SK-N-SH treated with all-trans-retinoic acid at 6 μM for 48 hours (cell line): ENCODE results near the gene MYO16.

Source experiments
- ATAC-seq: fragments of 200-7000 bp; cut with Tn5 transposase; 3 replicates; pipeline ENCODE4 v1.9.1; 2020; ENCODE audit warnings: mild to moderate bottlenecking, moderate library complexity
- ARNTL ChIP-seq: fragments of 450-650 bp; formaldehyde crosslinking; IDR thresholded peaks from 2 replicates; pipeline ENCODE4 v1.5.0; 2020; ENCODE audit warnings: low read depth, mild to moderate bottlenecking, moderate library complexity, borderline replicate concordance
- BACH2 ChIP-seq: fragments of 250-450 bp; sonication (Bioruptor Pico); IDR thresholded peaks from 2 replicates; pipeline ENCODE4 v1.9.0; 2021; ENCODE audit warnings: mild to moderate bottlenecking, borderline replicate concordance
- CSDC2 ChIP-seq: fragments of 250-450 bp; sonication (Bioruptor Pico); IDR thresholded peaks from 2 replicates; pipeline ENCODE4 v1.5.0; 2020; ENCODE audit warnings: mild to moderate bottlenecking, moderate library complexity
- ESRRG ChIP-seq: fragments of 250-450 bp; sonication (Bioruptor Pico); IDR thresholded peaks from 2 replicates; pipeline ENCODE4 v1.6.1; 2021; ENCODE audit warnings: mild to moderate bottlenecking
- GLIS3 ChIP-seq: fragments of 250-450 bp; sonication (Bioruptor Pico); IDR thresholded peaks from 2 replicates; pipeline ENCODE4 v1.5.0; 2020; ENCODE audit warnings: mild to moderate bottlenecking, moderate library complexity
- ISL1 ChIP-seq: fragments of 250-450 bp; sonication (Bioruptor Pico); IDR thresholded peaks from 2 replicates; pipeline ENCODE4 v2.1.2; 2022; ENCODE audit warnings: mild to moderate bottlenecking, moderate library complexity
- OSR1 ChIP-seq: fragments of 250-450 bp; sonication (Bioruptor Pico); IDR thresholded peaks from 2 replicates; pipeline ENCODE4 v1.8.0; 2022; ENCODE audit warnings: moderate library complexity, mild to moderate bottlenecking, inconsistent platforms
- PPARA ChIP-seq: fragments of 250-450 bp; sonication (Bioruptor Pico); IDR thresholded peaks from 2 replicates; pipeline ENCODE4 v1.5.0; 2020; ENCODE audit warnings: mild to moderate bottlenecking, borderline replicate concordance
- RARB ChIP-seq: fragments of 250-450 bp; sonication (Bioruptor Pico); IDR thresholded peaks from 2 replicates; pipeline ENCODE4 v1.8.0; 2021; ENCODE audit warnings: mild to moderate bottlenecking, moderate library complexity
- SNAI2 ChIP-seq: fragments of 250-450 bp; sonication (Bioruptor Pico); IDR thresholded peaks from 2 replicates; pipeline ENCODE4 v1.5.0; 2020; ENCODE audit warnings: mild to moderate bottlenecking, moderate library complexity
- TCF4 ChIP-seq: fragments of 250-450 bp; sonication (Bioruptor Pico); IDR thresholded peaks from 2 replicates; pipeline ENCODE4 v1.8.0; 2021; ENCODE audit warnings: mild to moderate bottlenecking, moderate library complexity, borderline replicate concordance
- TOX ChIP-seq: fragments of 250-450 bp; sonication (Bioruptor Pico); IDR thresholded peaks from 2 replicates; pipeline ENCODE4 v1.8.0; 2021; ENCODE audit warnings: mild to moderate bottlenecking, moderate library complexity, borderline replicate concordance
- ZC3H10 ChIP-seq: fragments of 250-450 bp; sonication (Bioruptor Pico); IDR thresholded peaks from 2 replicates; pipeline ENCODE4 v1.5.1; 2021; ENCODE audit warnings: mild to moderate bottlenecking, moderate library complexity
- ZFP3 ChIP-seq: fragments of 250-450 bp; sonication (Bioruptor Pico); IDR thresholded peaks from 2 replicates; pipeline ENCODE4 v1.5.0; 2020; ENCODE audit warnings: mild to moderate bottlenecking, moderate library complexity
- ZFP30 ChIP-seq: fragments of 450-650 bp; formaldehyde crosslinking; IDR thresholded peaks from 2 replicates; pipeline ENCODE4 v1.5.0; 2022; ENCODE audit warnings: mild to moderate bottlenecking, moderate library complexity
- ZNF565 ChIP-seq: fragments of 450-650 bp; formaldehyde crosslinking; conservative IDR thresholded peaks from 2 replicates; pipeline ENCODE4 v1.5.0; 2020; ENCODE audit warnings: low read depth, mild to moderate bottlenecking, moderate library complexity
- ZNF8 ChIP-seq: fragments of 450-650 bp; formaldehyde crosslinking; IDR thresholded peaks from 2 replicates; pipeline ENCODE4 v1.5.0; 2020; ENCODE audit warnings: mild to moderate bottlenecking, moderate library complexity
- TF ChIP-seq, protein P1 (sequence below): fragments of 250-450 bp; sonication (Bioruptor Pico); IDR thresholded peaks from 2 replicates; pipeline ENCODE4 v1.8.0; 2020; ENCODE audit warnings: mild to moderate bottlenecking, moderate library complexity, borderline replicate concordance
- TF ChIP-seq, protein P2 (sequence below): fragments of 250-450 bp; sonication (Bioruptor Pico); IDR thresholded peaks from 2 replicates; pipeline ENCODE4 v1.5.1; 2021; ENCODE audit warnings: mild to moderate bottlenecking, moderate library complexity
- TF ChIP-seq, protein P3 (sequence below): fragments of 250-450 bp; sonication (Bioruptor Pico); IDR thresholded peaks from 2 replicates; pipeline ENCODE4 v1.5.1; 2020; ENCODE audit warnings: low read depth, mild to moderate bottlenecking, moderate library complexity
- TF ChIP-seq, protein P4 (sequence below): fragments of 250-450 bp; sonication (Bioruptor Pico); IDR thresholded peaks from 2 replicates; pipeline ENCODE4 v1.8.0; 2021; ENCODE audit warnings: low read depth, mild to moderate bottlenecking, moderate library complexity, borderline replicate concordance
- TF ChIP-seq, protein P5 (sequence below): fragments of 250-450 bp; sonication (Bioruptor Pico); IDR thresholded peaks from 2 replicates; pipeline ENCODE4 v1.5.0; 2020; ENCODE audit warnings: mild to moderate bottlenecking, moderate library complexity

The MYO16 gene

DNA sequence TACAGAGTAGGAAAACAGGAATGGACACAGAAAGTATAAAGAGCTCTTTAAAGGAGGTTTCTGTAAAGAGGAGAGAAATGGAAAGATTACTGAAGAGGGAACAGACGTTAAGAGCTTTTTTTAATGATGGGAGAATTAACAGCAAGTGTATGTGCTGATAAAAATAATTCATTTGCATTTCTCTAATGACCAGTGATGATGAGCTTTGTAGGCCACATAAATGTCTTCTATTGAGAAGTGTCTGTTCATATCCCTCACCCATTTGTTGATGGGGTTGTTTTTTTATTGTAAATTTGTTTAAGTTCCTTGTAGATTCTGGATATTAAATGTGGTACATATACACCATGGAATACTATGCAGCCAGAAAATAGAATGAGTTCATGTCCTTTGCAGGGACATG is 40.0 kb downstream of the MYO16 start:
- TF ChIP-seq, protein P1, sequence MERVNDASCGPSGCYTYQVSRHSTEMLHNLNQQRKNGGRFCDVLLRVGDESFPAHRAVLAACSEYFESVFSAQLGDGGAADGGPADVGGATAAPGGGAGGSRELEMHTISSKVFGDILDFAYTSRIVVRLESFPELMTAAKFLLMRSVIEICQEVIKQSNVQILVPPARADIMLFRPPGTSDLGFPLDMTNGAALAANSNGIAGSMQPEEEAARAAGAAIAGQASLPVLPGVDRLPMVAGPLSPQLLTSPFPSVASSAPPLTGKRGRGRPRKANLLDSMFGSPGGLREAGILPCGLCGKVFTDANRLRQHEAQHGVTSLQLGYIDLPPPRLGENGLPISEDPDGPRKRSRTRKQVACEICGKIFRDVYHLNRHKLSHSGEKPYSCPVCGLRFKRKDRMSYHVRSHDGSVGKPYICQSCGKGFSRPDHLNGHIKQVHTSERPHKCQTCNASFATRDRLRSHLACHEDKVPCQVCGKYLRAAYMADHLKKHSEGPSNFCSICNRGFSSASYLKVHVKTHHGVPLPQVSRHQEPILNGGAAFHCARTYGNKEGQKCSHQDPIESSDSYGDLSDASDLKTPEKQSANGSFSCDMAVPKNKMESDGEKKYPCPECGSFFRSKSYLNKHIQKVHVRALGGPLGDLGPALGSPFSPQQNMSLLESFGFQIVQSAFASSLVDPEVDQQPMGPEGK (CRISPR knock-in tag): no peak
- TF ChIP-seq BACH2 (CRISPR knock-in tag) (no peak), ZFP3 (no peak), SNAI2 (CRISPR knock-in tag) (no peak), GLIS3 (CRISPR knock-in tag) (no peak), ZC3H10 (no peak), TOX (CRISPR knock-in tag) (no peak), ESRRG (CRISPR knock-in tag) (no peak), ZFP30 (no peak), ZNF8 (CRISPR knock-in tag) (no peak), TCF4 (no peak), CSDC2 (no peak), RARB (CRISPR knock-in tag) (no peak), OSR1 (no peak), ISL1 (CRISPR knock-in tag) (no peak)
- TF ChIP-seq, protein P2, sequence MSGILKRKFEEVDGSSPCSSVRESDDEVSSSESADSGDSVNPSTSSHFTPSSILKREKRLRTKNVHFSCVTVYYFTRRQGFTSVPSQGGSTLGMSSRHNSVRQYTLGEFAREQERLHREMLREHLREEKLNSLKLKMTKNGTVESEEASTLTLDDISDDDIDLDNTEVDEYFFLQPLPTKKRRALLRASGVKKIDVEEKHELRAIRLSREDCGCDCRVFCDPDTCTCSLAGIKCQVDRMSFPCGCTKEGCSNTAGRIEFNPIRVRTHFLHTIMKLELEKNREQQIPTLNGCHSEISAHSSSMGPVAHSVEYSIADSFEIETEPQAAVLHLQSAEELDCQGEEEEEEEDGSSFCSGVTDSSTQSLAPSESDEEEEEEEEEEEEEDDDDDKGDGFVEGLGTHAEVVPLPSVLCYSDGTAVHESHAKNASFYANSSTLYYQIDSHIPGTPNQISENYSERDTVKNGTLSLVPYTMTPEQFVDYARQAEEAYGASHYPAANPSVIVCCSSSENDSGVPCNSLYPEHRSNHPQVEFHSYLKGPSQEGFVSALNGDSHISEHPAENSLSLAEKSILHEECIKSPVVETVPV (CRISPR knock-in tag): no peak
- TF ChIP-seq, protein P3, sequence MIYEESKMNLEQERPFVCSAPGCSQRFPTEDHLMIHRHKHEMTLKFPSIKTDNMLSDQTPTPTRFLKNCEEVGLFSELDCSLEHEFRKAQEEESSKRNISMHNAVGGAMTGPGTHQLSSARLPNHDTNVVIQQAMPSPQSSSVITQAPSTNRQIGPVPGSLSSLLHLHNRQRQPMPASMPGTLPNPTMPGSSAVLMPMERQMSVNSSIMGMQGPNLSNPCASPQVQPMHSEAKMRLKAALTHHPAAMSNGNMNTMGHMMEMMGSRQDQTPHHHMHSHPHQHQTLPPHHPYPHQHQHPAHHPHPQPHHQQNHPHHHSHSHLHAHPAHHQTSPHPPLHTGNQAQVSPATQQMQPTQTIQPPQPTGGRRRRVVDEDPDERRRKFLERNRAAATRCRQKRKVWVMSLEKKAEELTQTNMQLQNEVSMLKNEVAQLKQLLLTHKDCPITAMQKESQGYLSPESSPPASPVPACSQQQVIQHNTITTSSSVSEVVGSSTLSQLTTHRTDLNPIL (CRISPR knock-in tag): no peak
- TF ChIP-seq, protein P4, sequence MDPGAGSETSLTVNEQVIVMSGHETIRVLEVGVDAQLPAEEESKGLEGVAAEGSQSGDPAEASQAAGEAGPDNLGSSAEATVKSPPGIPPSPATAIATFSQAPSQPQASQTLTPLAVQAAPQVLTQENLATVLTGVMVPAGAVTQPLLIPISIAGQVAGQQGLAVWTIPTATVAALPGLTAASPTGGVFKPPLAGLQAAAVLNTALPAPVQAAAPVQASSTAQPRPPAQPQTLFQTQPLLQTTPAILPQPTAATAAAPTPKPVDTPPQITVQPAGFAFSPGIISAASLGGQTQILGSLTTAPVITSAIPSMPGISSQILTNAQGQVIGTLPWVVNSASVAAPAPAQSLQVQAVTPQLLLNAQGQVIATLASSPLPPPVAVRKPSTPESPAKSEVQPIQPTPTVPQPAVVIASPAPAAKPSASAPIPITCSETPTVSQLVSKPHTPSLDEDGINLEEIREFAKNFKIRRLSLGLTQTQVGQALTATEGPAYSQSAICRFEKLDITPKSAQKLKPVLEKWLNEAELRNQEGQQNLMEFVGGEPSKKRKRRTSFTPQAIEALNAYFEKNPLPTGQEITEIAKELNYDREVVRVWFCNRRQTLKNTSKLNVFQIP (CRISPR knock-in tag): no peak
- TF ChIP-seq, all 23 proteins: peak for 0
- no peak for ATAC-seq

DNA sequence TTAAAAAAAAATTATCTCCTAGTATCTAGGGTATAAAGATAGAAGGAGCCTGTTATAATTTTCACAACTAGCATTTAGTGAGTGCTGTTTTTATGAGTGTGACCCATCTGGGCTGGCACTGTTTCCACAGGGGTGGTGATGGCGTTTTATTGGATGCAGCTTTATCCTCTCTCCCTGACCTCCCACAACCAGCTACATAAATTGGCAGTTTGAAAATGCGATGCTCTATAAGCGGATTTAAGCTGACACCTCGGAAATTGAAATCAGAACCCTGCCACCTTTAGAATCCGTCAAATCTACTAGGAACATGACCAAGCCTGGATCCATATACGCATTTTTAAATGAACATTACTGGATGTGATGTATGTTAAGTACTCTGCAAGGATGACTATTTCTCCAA is 44.9 kb downstream of the MYO16 start:
- TF ChIP-seq TCF4 (no peak), TOX (CRISPR knock-in tag) (no peak), ARNTL (CRISPR knock-in tag) (no peak)
- TF ChIP-seq, protein P1 (CRISPR knock-in tag): no peak

DNA sequence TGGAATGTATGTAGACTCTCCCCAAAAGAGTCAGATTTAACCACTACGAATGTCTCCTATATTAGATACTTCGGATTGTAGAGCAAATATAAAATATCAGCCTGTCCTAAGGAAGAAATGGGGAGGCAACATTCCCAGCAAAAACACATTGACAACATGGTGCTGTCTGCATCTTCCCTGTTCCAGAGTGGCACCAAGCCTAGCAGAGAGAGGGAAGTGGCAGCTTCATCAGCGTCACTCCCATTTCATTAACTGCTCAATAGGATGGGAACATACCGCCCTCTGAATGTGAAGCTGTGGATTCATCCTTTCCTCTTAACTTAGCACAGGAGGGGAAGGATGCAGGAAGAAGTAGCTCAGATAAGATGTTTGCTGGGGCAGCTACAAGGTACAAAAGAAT is 45.4 kb downstream of the MYO16 start:
- TF ChIP-seq TOX (CRISPR knock-in tag) (no peak), ISL1 (CRISPR knock-in tag) (no peak), TCF4 (no peak), PPARA (CRISPR knock-in tag) (no peak), ZNF565 (CRISPR knock-in tag) (no peak), SNAI2 (CRISPR knock-in tag) (no peak), BACH2 (CRISPR knock-in tag) (no peak), RARB (CRISPR knock-in tag) (no peak), ZC3H10 (no peak), ESRRG (CRISPR knock-in tag) (no peak)
- TF ChIP-seq, protein P3 (CRISPR knock-in tag): no peak
- TF ChIP-seq, protein P5, sequence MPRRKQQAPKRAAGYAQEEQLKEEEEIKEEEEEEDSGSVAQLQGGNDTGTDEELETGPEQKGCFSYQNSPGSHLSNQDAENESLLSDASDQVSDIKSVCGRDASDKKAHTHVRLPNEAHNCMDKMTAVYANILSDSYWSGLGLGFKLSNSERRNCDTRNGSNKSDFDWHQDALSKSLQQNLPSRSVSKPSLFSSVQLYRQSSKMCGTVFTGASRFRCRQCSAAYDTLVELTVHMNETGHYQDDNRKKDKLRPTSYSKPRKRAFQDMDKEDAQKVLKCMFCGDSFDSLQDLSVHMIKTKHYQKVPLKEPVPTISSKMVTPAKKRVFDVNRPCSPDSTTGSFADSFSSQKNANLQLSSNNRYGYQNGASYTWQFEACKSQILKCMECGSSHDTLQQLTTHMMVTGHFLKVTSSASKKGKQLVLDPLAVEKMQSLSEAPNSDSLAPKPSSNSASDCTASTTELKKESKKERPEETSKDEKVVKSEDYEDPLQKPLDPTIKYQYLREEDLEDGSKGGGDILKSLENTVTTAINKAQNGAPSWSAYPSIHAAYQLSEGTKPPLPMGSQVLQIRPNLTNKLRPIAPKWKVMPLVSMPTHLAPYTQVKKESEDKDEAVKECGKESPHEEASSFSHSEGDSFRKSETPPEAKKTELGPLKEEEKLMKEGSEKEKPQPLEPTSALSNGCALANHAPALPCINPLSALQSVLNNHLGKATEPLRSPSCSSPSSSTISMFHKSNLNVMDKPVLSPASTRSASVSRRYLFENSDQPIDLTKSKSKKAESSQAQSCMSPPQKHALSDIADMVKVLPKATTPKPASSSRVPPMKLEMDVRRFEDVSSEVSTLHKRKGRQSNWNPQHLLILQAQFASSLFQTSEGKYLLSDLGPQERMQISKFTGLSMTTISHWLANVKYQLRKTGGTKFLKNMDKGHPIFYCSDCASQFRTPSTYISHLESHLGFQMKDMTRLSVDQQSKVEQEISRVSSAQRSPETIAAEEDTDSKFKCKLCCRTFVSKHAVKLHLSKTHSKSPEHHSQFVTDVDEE (CRISPR knock-in tag): no peak
- TF ChIP-seq, protein P4 (CRISPR knock-in tag): no peak
- no peak for ATAC-seq

More for the DNA sequence above, 44.9 kb downstream of the MYO16 start:
- ATAC-seq: no peak
